Sigmoid colon (tissue), 4 donors: Measurements from ENCODE around the gene TIMM8A.

Experiments used
- CTCF ChIP-seq, 4 experiments: fragments of 450-650 bp in 3 of 4; fragments of 200-600 bp in 1 of 4; IDR thresholded peaks; one replicate each; pipeline ENCODE4 v1.5.1; 2016 to 2019; ENCODE audit warnings: antibody characterized with exemption in 4 of 4, mild to moderate bottlenecking in 3 of 4, moderate library complexity in 2 of 4
- EP300 ChIP-seq, 4 donors: sonication (generic); formaldehyde crosslinking; IDR thresholded peaks; one replicate each; pipeline ENCODE4 v1.6.1; 2017; ENCODE audit warnings: antibody characterized with exemption in 4 of 4
- POLR2A ChIP-seq, 2 donors: fragments of 450-650 bp; IDR thresholded peaks; one replicate each; pipeline ENCODE4 v1.6.1; 2016; ENCODE audit warnings: antibody characterized with exemption in 2 of 2, mild to moderate bottlenecking in 2 of 2, moderate library complexity in 2 of 2
- POLR2AphosphoS5 ChIP-seq, 4 donors: sonication (generic); formaldehyde crosslinking; IDR thresholded peaks; one replicate each; pipeline ENCODE4 v1.6.1; 2017; ENCODE audit warnings: antibody characterized with exemption in 4 of 4

- TF ChIP-seq CTCF (IDR thresholded peaks at IDR 0.05): no peak
- no peak for TF ChIP-seq POLR2AphosphoS5 (IDR thresholded peaks at IDR 0.05)
- no peak for TF ChIP-seq POLR2A (IDR thresholded peaks at IDR 0.05)
- TF ChIP-seq EP300 (IDR thresholded peaks at IDR 0.05): no peak
Observed at GRCh38 chrX:101377547-101377946, 29.0 kb upstream of the TIMM8A start.
